Mesenchymal stem cell (in vitro differentiated cells and primary cell): ENCODE data around the gene PPP1R15A.
"Not testable (repeated sequence)": the region's sequence is repeated elsewhere in the genome, so short reads cannot be mapped to it uniquely, and the experiment has no call there.

ENCODE experiments used
- DNase-seq: peaks from one replicate; pipeline ENCODE4 v3.0.0-alpha.2; 2013
- H2AFZ ChIP-seq: one replicate; pipeline ENCODE4 v1.6.1; 2013; ENCODE audit warnings: low read depth, mild to moderate bottlenecking, control low read depth, inconsistent platforms, low read length, moderate library complexity
- H2AK5ac ChIP-seq: 2 replicates; pipeline ENCODE4 v1.6.1; 2013; ENCODE audit warnings: low read length, moderate library complexity, mild to moderate bottlenecking, inconsistent platforms; ENCODE audit not compliant: severe bottlenecking
- H2BK120ac ChIP-seq: one replicate; pipeline ENCODE4 v1.6.1; 2013; ENCODE audit warnings: low read depth, mild to moderate bottlenecking, inconsistent platforms, low read length, moderate library complexity
- H2BK12ac ChIP-seq, 2 experiments: one replicate each; pipeline ENCODE4 v1.6.1; 2013; ENCODE audit warnings: inconsistent platforms in 2 of 2, low read length in 2 of 2, mild to moderate bottlenecking in 2 of 2, moderate library complexity in 2 of 2, control low read depth in 1 of 2
- H2BK15ac ChIP-seq: one replicate; pipeline ENCODE4 v1.6.1; 2013; ENCODE audit warnings: mild to moderate bottlenecking, low read depth, inconsistent platforms; ENCODE audit not compliant: poor library complexity, severe bottlenecking
- H2BK5ac ChIP-seq: 2 replicates; pipeline ENCODE4 v1.6.1; 2013; ENCODE audit warnings: low read depth, mild to moderate bottlenecking, low read length, control low read depth, inconsistent platforms; ENCODE audit not compliant: poor library complexity, severe bottlenecking
- H3K14ac ChIP-seq, 2 experiments: one replicate each; pipeline ENCODE4 v1.6.1; 2013; ENCODE audit warnings: inconsistent platforms in 2 of 2, low read length in 2 of 2, control low read depth in 1 of 2, mild to moderate bottlenecking in 1 of 2, moderate library complexity in 1 of 2
- H3K18ac ChIP-seq, 2 experiments: one replicate each; pipeline ENCODE4 v1.6.1; 2013; ENCODE audit warnings: inconsistent platforms in 2 of 2, low read length in 2 of 2, control low read depth in 1 of 2, low read depth in 1 of 2, mild to moderate bottlenecking in 1 of 2
- H3K23ac ChIP-seq, 2 experiments: one replicate each; pipeline ENCODE4 v1.6.1; 2013; ENCODE audit warnings: inconsistent platforms in 2 of 2, low read length in 2 of 2, mild to moderate bottlenecking in 2 of 2, moderate library complexity in 2 of 2, control low read depth in 1 of 2
- H3K27ac ChIP-seq: 2 replicates; pipeline ENCODE4 v1.5.1; 2013; ENCODE audit warnings: mild to moderate bottlenecking, moderate library complexity, low read length, control low read depth, inconsistent platforms; ENCODE audit not compliant: poor library complexity, severe bottlenecking
- H3K27me3 ChIP-seq, 2 experiments: 2 replicates each; pipeline versions ENCODE4 v1.6.1 to v1.7.0; 2013; ENCODE audit warnings: low read length in 2 of 2, mild to moderate bottlenecking in 2 of 2, moderate library complexity in 2 of 2, control low read depth in 1 of 2, inconsistent platforms in 1 of 2; ENCODE audit not compliant: control insufficient read depth in 1 of 2, insufficient read depth in 1 of 2
- H3K36me3 ChIP-seq, 2 experiments: 2 replicates each; pipeline versions ENCODE4 v1.6.1 to v1.7.0; 2013; ENCODE audit warnings: low read length in 2 of 2, control low read depth in 1 of 2, inconsistent platforms in 1 of 2, low read depth in 1 of 2, mild to moderate bottlenecking in 1 of 2; ENCODE audit not compliant: insufficient read depth in 2 of 2, control insufficient read depth in 1 of 2
- H3K4ac ChIP-seq, 2 experiments: one replicate each; pipeline ENCODE4 v1.6.1; 2013; ENCODE audit warnings: inconsistent platforms in 2 of 2, low read length in 2 of 2, mild to moderate bottlenecking in 2 of 2, moderate library complexity in 2 of 2, control low read depth in 1 of 2, low read depth in 1 of 2
- H3K4me1 ChIP-seq: 2 replicates; pipeline ENCODE4 v1.6.1; 2013; ENCODE audit warnings: low read depth, low read length, control low read depth; ENCODE audit not compliant: control insufficient read depth, insufficient read depth
- H3K4me2 ChIP-seq: 2 replicates; pipeline ENCODE4 v1.6.1; 2013; ENCODE audit warnings: low read length, mild to moderate bottlenecking, inconsistent platforms; ENCODE audit not compliant: poor library complexity, severe bottlenecking
- H3K4me3 ChIP-seq, 2 experiments: 2 replicates each; pipeline versions ENCODE4 v1.5.1 to v1.7.0; 2013; ENCODE audit warnings: low read length in 2 of 2, mild to moderate bottlenecking in 2 of 2, control low read depth in 1 of 2, low read depth in 1 of 2; ENCODE audit not compliant: insufficient read depth in 1 of 2
- H3K79me1 ChIP-seq: replicated peaks from 2 replicates; pipeline ENCODE4 v1.6.1; 2013; ENCODE audit warnings: mild to moderate bottlenecking, control low read depth, low read length, inconsistent platforms; ENCODE audit not compliant: poor library complexity, severe bottlenecking
- H3K9ac ChIP-seq: 2 replicates; pipeline ENCODE4 v1.7.0; 2013; ENCODE audit warnings: mild to moderate bottlenecking, low read length, moderate library complexity
- H3K9me3 ChIP-seq: 2 replicates; pipeline ENCODE4 v1.7.0; 2013; ENCODE audit warnings: mild to moderate bottlenecking, low read length; ENCODE audit not compliant: control insufficient read depth
- H4K8ac ChIP-seq: one replicate; pipeline ENCODE4 v1.6.1; 2013; ENCODE audit warnings: inconsistent platforms, mild to moderate bottlenecking, low read length, moderate library complexity
- H4K91ac ChIP-seq: one replicate; pipeline ENCODE4 v1.6.1; 2013; ENCODE audit warnings: mild to moderate bottlenecking, low read length, inconsistent platforms
- WGBS: methylation state at CpG from one replicate; pipeline ENCODE4 v1.1.7; 2013; ENCODE audit warnings: mixed read lengths; 5-methylcytosine and 5-hydroxymethylcytosine counted together

PPP1R15A gene

GRCh38 chr19:48887861-48888612 is 15.8 kb downstream of the PPP1R15A start:
- H4K8ac ChIP-seq = no peak overlapping the region
- H3K4me3 ChIP-seq = no peak overlapping the region
- peak overlapping the region in 1 of 2 experiments; percentile 13 for H3K14ac ChIP-seq
- no peak overlapping the region for H2AK5ac ChIP-seq
- H3K27ac ChIP-seq = no peak overlapping the region
- no peak overlapping the region for H3K23ac ChIP-seq
- no peaks in the 10 kb centered on the region for H3K27me3 ChIP-seq
- peak overlapping the region; percentile 40 for H4K91ac ChIP-seq
- no peak for DNase-seq
- no peaks in the 10 kb centered on the region for H3K79me1 ChIP-seq
- H2AFZ ChIP-seq = no peak overlapping the region
- no peaks in the 10 kb centered on the region for H3K36me3 ChIP-seq
- 92% methylated on average over 21 of the region's 21 CpGs for WGBS
- H3K9me3 ChIP-seq = no peaks in the 10 kb centered on the region
- no peak overlapping the region for H3K9ac ChIP-seq
- H2BK5ac ChIP-seq = no peak overlapping the region
- H3K4ac ChIP-seq = no peak overlapping the region
- no peak overlapping the region for H2BK15ac ChIP-seq
- no peak overlapping the region for H3K18ac ChIP-seq
- H2BK12ac ChIP-seq = no peak overlapping the region
- H3K4me2 ChIP-seq = no peak overlapping the region
- H2BK120ac ChIP-seq = no peak overlapping the region
- peaks cover 4% of the 10 kb centered on the region for H3K4me1 ChIP-seq

- not testable (repeated sequence) for H3K27me3 ChIP-seq, H3K79me1 ChIP-seq, H2BK5ac ChIP-seq, H3K18ac ChIP-seq, H3K36me3 ChIP-seq, H3K4me3 ChIP-seq, H3K9ac ChIP-seq, H2BK15ac ChIP-seq, H2BK12ac ChIP-seq, H4K91ac ChIP-seq, H2BK120ac ChIP-seq, H3K4me1 ChIP-seq, H2AFZ ChIP-seq, H3K4me2 ChIP-seq, H3K14ac ChIP-seq, H3K23ac ChIP-seq, H3K9me3 ChIP-seq, DNase-seq, H3K27ac ChIP-seq, H4K8ac ChIP-seq, H3K4ac ChIP-seq
- H2AK5ac ChIP-seq = peak overlapping the region; percentile 71
- WGBS = 100% methylated on average over 1 of the region's 3 CpGs
These were observed 17.3 kb downstream of the PPP1R15A start for GRCh38 chr19:48889496-48889895.

GRCh38 chr19:48890551-48890950 is 18.3 kb downstream of the PPP1R15A start:
- H3K14ac ChIP-seq = peak overlapping the region in 1 of 2 experiments; percentile 32
- H3K4me1 ChIP-seq = peaks cover 4% of the 10 kb centered on the region
- no peak overlapping the region for H3K4me3 ChIP-seq
- H3K27me3 ChIP-seq = peaks cover 0 to 9% of the 10 kb centered on the region in 2 experiments
- no peak overlapping the region for H3K9ac ChIP-seq
- H3K36me3 ChIP-seq = no peaks in the 10 kb centered on the region
- no peaks in the 10 kb centered on the region for H3K9me3 ChIP-seq
- H3K4me2 ChIP-seq = no peak overlapping the region
- H3K4ac ChIP-seq = no peak overlapping the region
- no peak overlapping the region for H3K23ac ChIP-seq
- no peak overlapping the region for H3K27ac ChIP-seq
- H2BK120ac ChIP-seq = no peak overlapping the region
- no peaks in the 10 kb centered on the region for H3K79me1 ChIP-seq
- no peak overlapping the region for H2BK12ac ChIP-seq
- H2AK5ac ChIP-seq = peak overlapping the region; percentile 16
- WGBS = 86% methylated on average over 1 of the region's 4 CpGs
- DNase-seq = no peak
- H4K91ac ChIP-seq = no peak overlapping the region
- no peak overlapping the region for H2AFZ ChIP-seq
- no peak overlapping the region for H2BK15ac ChIP-seq
- H3K18ac ChIP-seq = no peak overlapping the region
- H2BK5ac ChIP-seq = no peak overlapping the region
- no peak overlapping the region for H4K8ac ChIP-seq

GRCh38 chr19:48895226-48895625 is 23.0 kb downstream of the PPP1R15A start:
- no peak overlapping the region for H4K91ac ChIP-seq
- H2AK5ac ChIP-seq = no peak overlapping the region
- 93% methylated on average over 21 of the region's 21 CpGs for WGBS
- no peak overlapping the region for H3K18ac ChIP-seq
- H2BK120ac ChIP-seq = no peak overlapping the region
- H3K79me1 ChIP-seq = no peaks in the 10 kb centered on the region
- no peak overlapping the region for H2AFZ ChIP-seq
- no peak for DNase-seq
- no peak overlapping the region for H4K8ac ChIP-seq
- no peaks in the 10 kb centered on the region for H3K9me3 ChIP-seq
- H2BK15ac ChIP-seq = no peak overlapping the region
- no peak overlapping the region for H3K4ac ChIP-seq
- H3K4me1 ChIP-seq = peaks cover 4% of the 10 kb centered on the region
- H3K23ac ChIP-seq = no peak overlapping the region
- peaks cover 0 to 9% of the 10 kb centered on the region in 2 experiments for H3K27me3 ChIP-seq
- no peak overlapping the region for H2BK12ac ChIP-seq
- no peak overlapping the region for H3K4me2 ChIP-seq
- H3K9ac ChIP-seq = no peak overlapping the region
- H2BK5ac ChIP-seq = no peak overlapping the region
- no peaks in the 10 kb centered on the region for H3K36me3 ChIP-seq
- no peak overlapping the region for H3K14ac ChIP-seq
- H3K4me3 ChIP-seq = no peak overlapping the region
- H3K27ac ChIP-seq = no peak overlapping the region
